Left hindlimb (tissue), 1 donor: ENCODE results near the gene SCIN.
"Not testable (repeated sequence)": the region's sequence is repeated elsewhere in the genome, so short reads cannot be mapped to it uniquely, and the experiment has no call there.

Experiments used
- DNase-seq: peaks from one replicate; pipeline ENCODE4 v3.0.0-alpha.2; 2018

The SCIN gene

GRCh38 chr7:12690041-12690878 is 119.7 kb downstream of the SCIN start:
- DNase-seq, result no peak

- not testable (repeated sequence) for DNase-seq
Observed at GRCh38 chr7:12691388-12691787, 120.9 kb downstream of the SCIN start.

GRCh38 chr7:12692035-12692434 is 121.5 kb downstream of the SCIN start:
- DNase-seq, result no peak

- DNase-seq, result no peak
Observed at GRCh38 chr7:12692479-12693259, 122.1 kb downstream of the SCIN start.

GRCh38 chr7:12694817-12695216 is 124.3 kb downstream of the SCIN start:
- DNase-seq, result no peak

GRCh38 chr7:12695965-12696364 is 125.4 kb downstream of the SCIN start:
- DNase-seq, result no peak

GRCh38 chr7:12699299-12699698 is 128.8 kb downstream of the SCIN start:
- DNase-seq, result no peak

- DNase-seq, result no peak
Observed at GRCh38 chr7:12701433-12701832, 130.9 kb downstream of the SCIN start.

GRCh38 chr7:12703881-12704280 is 133.4 kb downstream of the SCIN start:
- DNase-seq, result no peak

GRCh38 chr7:12705878-12706277 is 135.4 kb downstream of the SCIN start:
- DNase-seq, result no peak

GRCh38 chr7:12706900-12707536 is 136.5 kb downstream of the SCIN start:
- DNase-seq, result no peak

- DNase-seq, result no peak
Observed at GRCh38 chr7:12708314-12708713, 137.8 kb downstream of the SCIN start.
